SK-N-MC (cell line): ENCODE results near the gene WDTC1.

Experiments
- EZH2 ChIP-seq: fragments of 200-600 bp; sonication (generic); IDR thresholded peaks from one replicate; pipeline ENCODE4 v1.6.1; 2017; ENCODE audit warnings: antibody characterized with exemption
- POLR2AphosphoS5 ChIP-seq: IDR thresholded peaks from 2 replicates; pipeline ENCODE4 v1.6.1; 2012; ENCODE audit warnings: mild to moderate bottlenecking, low read depth, low read length, borderline replicate concordance

DNA sequence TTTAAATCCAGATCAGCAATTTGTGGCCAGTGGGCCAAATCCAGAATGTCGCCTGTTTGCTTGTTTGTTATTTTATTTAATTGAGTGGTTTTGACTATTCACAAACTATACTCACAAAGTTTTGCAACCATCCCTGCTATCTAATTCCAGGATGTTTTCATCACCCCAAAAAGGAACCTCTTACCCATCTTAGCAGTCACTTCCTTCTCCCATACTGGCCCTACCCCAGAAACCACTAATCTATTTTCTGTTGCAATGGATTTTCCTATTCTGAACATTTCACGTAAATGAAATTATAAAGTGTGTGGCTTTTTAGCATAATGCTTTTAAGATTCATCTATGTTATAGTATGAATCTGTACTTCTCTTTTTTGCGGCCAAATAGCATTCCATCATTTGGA, 41.3 kb downstream of the WDTC1 start:
- TF ChIP-seq EZH2 (no peak), POLR2AphosphoS5 (no peak)
